B cell (primary cell): ENCODE measurements around the gene NOD2.

ENCODE experiments used
- CTCF ChIP-seq: fragments of 200-600 bp; IDR thresholded peaks from one replicate; pipeline ENCODE4 v1.8.0; 2022; ENCODE audit warnings: antibody characterized with exemption, mild to moderate bottlenecking
- EZH2 ChIP-seq: IDR thresholded peaks from 2 replicates; pipeline ENCODE4 v1.6.1; 2012; ENCODE audit warnings: borderline replicate concordance, low read depth, mild to moderate bottlenecking, moderate library complexity, low read length; ENCODE audit not compliant: insufficient read depth, poor library complexity, severe bottlenecking

GRCh38 chr16:50744881-50745280 is 51.5 kb downstream of the NOD2 start:
- TF ChIP-seq CTCF, result no peak
- TF ChIP-seq EZH2, result no peak
